HL-60/S4 treated with phorbol 12-myristate 13-acetate at 8.2 ng/mL for 4 days and 3 days (cell line): ENCODE measurements around the gene UNC45B.
"Not testable (repeated sequence)": the region's sequence is repeated elsewhere in the genome, so short reads cannot be mapped to it uniquely, and the experiment has no call there.

ENCODE experiments used
- in situ Hi-C: fragments of 300-500 bp; cut with MboI; formaldehyde crosslinking; loops from 2 replicates; pipeline ENCODE4 v1.15.0; 2022; ENCODE audit warnings: low sequenced_read_pairs

UNC45B gene

DNA sequence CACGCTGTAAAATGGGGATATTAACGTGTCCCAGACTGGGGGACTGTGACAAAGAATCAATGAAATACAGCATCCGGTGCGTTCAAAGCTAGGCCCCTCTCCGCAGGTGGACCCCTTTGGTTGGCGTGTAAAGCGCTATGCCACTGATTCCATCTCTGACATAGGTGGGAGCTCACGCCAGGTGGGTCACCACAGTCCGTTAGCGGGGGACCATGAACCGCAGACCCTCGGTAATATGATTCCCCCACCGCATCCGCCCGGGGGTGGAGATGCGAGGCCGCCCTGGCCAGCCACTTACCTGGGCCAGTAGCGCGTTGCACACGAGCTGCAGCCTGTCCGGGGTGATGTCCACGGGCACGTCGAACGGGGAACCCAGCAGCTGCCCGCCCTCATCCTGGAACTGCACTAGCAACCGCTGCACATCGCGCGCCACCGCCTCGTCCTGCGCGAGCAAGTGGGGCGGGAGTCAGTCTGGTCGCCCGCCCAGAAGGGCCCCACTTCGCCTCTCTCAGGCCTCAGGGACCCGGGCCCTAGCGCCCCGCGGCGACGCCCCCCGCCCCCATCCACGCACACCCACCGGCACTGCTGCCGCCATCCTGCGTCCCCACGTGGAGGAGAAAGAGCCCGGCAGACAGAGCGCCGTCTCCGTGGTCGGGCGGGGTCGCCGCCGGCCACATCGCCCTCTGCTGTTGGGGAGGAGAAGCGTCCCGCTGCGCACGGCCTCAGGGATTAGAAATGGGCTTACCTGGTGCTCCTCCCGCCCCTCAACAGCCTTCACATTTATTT lies 5.7 kb upstream of the UNC45B start, which contains the start of gene NLE1:
Gene NLE1, minus strand, starts transcription at position 623 of the 786 bp plus-strand sequence. Its CDS starts 28 bp downstream, at position 595.
- in situ Hi-C loops, result no loop called here

DNA sequence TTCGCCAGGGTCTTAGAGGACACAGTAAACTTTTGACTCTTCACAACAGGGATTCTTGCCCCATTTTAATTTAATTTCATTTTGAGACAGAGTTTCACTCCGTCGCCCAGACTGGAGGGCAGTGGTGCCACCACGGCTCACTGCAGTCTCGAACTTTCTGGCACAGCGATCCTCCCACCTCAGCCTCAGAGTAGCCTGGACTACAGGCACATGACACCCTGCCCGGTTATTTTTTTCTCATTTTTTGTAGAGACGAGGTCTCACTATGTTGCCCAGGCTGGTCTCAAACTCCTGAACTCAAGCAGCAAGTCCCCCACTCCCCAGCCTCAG lies 5.2 kb upstream of the UNC45B start:
- in situ Hi-C loops, result no loop called here

DNA sequence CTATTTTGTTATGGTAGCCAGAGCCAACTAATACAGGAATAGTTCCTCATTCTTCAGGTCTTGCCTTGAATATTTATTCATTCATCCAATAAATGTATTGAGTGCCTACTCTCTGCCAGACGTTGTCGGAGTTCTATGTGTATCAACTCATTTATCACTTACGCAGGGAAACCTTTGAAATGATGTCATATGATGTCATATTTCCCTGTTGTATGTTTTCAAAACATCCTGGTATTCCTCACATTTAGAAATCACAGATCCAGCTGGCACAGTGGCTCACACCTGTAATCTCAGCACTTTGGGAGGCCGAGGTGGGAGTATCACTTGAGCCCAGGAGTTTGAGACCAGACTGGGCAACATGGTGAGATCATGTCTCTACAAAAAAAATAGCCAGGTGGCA lies 2.8 kb upstream of the UNC45B start:
- in situ Hi-C loops, result no loop called here

DNA sequence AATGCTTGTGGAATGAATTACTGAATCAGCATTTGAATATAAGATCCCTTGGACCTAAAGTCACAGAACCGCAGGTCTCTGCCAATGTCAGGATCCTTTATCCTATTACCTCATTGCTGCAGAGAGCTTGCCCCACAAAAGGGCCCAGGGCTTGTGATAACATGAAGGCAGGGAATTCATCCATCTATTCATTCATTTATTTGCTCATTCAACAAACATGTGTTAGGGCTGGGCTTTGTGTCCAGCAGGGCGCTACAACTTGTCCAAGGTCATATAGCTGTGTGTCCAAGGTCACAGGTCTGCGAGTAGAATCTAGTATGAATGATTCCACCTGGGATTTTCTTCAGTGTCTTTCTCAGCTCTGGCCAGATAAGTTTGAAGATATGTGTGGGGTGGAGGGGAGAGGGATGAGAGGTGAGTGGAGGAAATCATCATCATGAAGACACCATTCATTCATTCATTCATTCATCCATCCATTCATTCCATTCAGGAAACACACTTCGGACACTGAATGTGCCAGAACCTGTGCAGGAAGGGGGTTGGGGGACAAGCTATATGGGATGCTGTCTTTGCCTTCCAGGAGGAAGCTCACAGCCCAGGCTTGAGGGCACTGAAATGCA lies 1.3 kb upstream of the UNC45B start:
- in situ Hi-C loops, result no loop called here

DNA sequence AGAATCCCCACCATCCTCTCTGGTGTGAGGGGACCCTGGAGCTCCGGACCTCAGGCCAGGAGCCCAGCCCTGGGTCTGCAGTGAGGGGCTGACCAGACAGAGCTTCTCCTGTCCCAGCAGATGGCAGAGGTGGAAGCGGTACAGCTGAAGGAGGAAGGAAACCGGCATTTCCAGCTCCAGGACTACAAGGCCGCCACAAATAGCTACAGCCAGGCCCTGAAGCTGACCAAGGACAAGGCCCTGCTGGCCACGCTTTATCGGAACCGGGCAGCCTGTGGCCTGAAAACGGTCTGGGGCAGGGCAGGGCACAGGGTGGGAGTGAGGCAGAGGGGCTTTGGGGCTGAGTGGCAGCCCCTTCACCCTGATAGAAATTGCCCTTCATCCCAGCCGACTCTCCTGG lies 527 bp downstream of the UNC45B start:
- in situ Hi-C loops, result no loop called here

DNA sequence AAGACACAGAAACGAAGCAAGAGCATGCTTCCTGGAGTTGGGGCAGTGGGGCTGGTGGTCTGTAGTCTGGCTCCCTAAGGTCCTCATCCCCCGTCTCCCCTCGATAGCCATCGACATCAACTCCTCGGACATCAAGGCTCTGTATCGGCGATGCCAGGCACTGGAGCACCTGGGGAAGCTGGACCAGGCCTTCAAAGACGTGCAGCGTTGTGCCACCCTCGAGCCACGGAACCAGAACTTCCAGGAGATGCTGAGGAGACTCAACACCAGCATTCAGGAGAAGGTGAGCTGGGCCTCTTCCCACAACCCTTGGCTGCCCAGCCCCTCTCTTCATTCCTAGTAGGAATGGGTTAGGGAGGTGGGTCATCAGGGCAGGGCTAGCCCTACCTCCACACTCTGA lies 2.3 kb downstream of the UNC45B start:
- in situ Hi-C loops, result no loop called here

DNA sequence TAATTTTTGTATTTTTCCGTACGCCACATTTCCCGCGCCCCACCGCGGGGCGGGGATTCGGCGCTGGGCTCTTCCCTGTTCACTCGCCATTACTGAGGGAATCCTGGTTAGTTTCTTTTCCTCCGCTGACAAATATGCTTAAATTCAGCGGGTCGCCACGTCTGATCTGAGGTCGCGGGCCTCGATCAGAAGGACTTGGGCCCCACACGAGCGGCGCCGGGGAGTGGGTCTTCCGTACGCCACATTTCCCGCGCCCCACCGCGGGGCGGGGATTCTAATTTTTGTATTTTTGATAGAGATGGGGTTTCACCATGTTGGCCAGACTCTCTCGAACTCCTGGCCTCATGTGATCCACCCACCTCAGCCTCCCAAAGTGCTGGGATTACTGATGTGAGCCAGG lies 3.5 kb downstream of the UNC45B start:
- in situ Hi-C loops, result not testable (repeated sequence)

DNA sequence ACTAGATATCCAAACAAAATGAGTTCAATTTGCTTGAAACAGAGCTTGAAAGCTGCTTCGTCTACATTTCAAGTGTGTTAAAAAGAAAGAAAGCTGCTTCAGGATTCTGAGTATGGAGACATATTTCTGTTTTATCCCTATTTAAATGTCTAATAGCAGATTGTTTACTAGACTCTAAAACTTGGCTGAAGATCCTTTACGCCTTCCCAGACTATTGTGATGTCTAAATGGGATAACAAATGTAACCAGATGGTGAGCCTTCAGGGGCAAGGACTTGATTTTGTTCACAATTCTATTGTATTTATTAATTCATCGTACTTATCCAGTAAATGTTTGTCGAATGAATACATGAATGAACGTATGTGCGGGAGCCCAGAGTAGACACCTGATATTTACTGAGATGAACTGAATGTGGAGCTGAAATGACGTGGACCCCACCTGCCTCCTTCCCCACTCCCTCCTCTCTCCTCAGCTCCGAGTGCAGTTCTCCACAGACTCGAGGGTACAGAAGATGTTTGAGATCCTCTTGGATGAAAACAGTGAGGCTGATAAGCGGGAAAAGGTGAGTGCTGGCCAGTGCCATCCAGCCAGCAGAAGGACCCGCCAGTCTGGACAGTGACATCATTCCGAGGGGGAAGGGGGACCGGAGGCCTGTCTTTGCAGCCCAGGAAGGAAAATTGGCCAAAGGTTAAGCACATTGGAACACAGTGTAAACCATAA lies 5.0 kb downstream of the UNC45B start:
- in situ Hi-C loops, result no loop called here

DNA sequence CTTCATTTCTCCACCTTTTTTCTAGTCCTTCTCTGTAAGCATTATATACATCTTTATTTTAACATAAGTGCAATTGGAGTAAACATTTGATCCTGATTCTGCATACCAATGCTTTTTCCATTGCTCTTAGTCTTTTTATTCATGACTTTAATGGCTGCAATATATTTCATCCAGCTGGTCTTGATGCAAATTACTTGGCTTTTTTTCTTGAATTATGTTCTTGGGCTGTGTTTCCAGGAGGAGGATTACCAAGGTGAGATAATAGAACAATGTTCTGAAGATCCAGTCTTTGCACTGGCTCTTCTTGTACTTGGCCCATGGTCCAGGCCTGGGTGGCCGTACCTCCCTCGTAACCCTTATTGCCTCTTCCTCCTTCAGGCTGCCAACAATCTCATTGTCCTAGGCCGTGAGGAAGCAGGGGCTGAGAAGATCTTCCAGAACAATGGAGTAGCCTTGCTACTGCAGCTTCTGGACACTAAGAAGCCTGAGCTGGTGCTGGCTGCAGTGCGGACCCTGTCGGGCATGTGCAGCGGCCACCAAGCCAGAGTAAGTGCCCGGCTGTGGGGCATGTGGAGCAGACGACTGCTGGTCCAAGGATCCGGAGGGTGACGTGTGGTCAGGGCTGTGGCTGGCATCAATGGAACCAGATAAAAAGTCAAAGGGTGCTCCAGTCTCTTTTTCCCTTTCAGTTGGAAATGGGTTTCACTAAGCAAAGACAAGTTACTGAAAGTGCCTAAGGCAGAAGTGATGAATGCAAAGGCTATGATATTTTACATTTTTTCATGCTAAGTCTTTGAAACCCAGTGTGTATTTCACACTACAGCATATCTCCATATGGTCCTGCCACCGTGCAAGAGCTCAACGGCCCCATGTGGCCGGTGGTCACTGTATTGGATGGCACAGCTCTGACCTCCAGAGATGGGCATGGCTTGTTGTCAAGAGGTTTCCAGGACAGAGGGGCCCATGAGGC lies 6.9 kb downstream of the UNC45B start:
- in situ Hi-C loops, result no loop called here

DNA sequence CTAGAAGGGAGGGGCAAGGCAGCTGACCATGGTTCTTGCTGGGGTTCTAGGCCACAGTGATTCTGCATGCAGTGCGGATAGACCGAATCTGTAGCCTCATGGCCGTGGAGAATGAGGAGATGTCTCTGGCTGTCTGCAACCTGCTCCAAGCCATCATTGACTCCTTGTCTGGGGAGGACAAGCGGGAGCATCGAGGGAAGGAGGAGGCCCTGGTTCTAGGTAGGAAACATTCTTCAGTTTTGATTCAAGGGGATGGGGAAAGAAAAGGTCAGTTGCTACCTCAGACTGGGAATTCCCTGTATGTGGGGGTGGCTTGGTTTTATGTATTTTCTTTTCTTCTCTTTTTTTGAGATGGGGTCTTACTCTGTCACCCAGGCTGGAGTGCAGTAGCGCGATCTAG lies 7.6 kb downstream of the UNC45B start:
- in situ Hi-C loops, result no loop called here

DNA sequence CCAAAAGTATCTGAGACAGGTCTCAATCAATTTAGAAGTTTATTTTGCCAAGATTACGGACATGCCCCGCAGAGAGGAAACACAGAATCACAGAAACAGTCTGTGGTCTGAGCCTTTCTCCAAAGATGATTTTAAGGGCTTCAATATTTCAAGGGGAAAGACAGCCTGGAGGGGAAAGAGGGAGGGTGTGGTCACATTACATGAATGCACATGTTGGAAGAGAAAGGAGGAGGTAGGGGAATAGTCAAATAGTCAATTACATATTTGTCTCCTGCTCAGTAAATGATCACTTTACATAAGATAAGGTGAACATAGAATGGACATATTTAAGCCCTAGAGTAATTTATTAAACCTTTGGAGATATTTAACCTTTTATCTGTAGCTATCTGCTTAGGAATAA lies 12.3 kb downstream of the UNC45B start:
- in situ Hi-C loops, result loop anchor here (10.0 kb wide), 1 partner anchor 375 kb away; the partner anchor contains the start of gene SLFN12L

DNA sequence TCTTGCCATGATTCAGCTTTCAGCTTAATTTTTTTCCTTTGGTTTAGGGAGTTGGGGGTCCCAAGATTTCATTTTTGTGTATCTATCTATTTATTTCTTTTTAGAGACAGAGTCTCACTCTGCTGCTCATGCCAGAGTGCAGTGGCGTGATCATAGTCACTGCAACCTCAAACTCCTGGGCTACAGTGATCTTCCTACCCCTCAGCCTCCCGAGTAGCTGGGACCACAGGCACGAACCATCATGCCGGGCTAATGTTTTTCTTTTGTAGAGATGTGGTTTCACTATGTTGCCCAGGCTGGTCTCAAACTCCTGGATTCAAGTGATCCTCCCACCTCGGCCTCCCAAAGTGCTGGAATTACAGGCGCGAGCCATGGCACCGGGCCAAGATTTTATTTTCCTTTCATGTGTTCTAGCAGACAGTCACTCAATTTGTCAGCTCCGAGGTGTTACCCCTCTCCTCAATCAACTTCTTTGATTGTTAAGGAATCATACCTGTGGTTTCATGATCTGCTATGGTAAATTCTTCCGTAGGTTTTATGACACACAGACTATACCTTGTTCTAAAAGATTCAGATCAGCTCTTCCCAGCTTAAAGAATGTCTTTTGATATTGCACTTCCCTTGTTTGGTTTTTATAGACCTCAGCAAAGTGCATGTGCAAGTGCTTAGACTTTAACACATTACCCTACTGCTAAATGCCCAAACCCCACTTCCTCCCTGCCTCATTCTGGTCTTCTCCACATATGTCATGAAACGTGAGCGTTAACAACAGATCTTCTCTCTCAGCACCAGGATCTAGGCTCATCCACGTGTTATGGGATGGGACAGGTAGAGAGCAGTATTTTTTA lies 13.0 kb downstream of the UNC45B start:
- in situ Hi-C loops, result loop anchor here (10.0 kb wide), 1 partner anchor 374 kb away; the partner anchor contains the start of gene SLFN12L

DNA sequence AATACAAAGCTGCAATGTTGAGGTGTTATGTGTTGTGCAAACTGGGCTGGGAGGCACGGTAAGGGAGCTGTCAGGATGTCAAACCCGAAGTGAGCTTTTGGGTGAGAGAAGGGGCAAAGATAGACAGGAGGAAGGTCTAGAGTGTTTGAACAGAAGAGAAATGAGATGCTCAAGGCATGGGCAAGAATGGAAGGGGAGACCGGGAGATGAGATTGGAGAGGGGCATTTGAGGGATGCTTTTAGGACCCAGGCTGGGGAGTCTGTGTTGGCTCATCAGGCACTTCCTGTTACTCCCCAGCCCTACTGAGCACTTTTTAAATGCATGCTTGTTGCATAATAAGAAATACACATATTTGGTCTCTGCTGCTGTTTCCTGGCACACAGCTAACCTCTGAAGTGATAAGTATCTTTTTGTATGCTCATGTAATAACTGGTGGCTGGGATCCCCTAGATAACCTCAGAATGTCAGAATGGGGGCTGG lies 13.7 kb downstream of the UNC45B start:
- in situ Hi-C loops, result loop anchor here (10.0 kb wide), 1 partner anchor 373 kb away; the partner anchor contains the start of gene SLFN12L

DNA sequence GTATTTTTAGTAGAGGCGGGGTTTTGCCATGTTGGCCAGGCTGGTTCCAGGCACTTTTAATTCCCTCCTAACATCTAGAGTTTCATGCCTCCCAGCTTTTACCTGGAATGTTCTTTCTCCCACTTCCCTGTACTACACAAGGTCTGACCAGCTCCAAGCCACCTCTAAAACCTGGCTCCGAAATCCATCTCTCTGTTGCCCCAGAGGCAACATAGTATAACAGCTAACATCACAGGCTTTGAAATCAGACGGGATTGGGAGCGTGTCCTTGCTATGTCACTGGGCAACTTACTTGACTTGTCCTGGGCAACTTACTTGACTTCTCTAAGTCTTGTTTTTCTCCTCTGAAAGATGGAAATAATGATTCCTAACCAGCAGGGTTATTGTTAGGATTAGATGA lies 15.1 kb downstream of the UNC45B start:
- in situ Hi-C loops, result loop anchor here (10.0 kb wide), 1 partner anchor 372 kb away; the partner anchor contains the start of gene SLFN12L

DNA sequence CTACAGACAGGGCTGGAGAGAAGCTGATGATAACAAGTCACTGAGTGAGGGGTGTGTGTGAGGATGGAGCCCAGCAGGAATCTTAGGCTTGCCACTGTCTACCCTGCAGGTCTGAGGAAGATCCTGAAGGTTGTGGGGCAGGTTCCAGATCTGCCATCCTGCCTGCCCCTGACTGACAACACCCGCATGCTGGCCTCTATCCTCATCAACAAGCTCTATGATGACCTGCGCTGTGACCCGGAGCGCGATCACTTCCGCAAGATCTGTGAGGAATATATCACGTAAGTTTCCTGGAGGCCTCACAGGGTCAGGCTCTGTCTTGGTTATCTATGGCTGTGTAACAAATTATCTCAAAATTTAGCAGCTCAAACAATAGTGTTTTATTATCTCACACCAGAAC lies 16.3 kb downstream of the UNC45B start:
- in situ Hi-C loops, result loop anchor here (10.0 kb wide), 1 partner anchor 371 kb away; the partner anchor contains the start of gene SLFN12L

DNA sequence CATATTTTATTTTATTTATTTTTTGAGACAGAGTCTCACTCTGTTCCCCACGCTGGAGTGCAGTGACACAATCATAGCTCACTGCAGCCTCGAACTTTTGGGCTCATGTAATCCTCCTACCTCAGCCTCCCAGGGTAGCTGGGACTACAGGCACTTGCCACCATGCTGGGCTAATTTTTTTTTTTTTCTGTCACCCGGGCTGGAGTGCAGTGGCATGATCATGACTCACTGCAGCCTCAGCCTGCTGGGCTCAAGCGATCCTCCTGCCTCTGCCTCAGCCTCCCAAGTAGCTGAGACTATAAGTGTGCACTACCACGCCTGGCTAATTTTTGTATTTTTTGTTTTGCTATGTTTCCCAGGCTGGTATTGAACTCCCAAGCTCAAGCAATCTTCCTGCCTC lies 17.1 kb downstream of the UNC45B start:
- in situ Hi-C loops, result loop anchor here (10.0 kb wide), 1 partner anchor 370 kb away; the partner anchor contains the start of gene SLFN12L

DNA sequence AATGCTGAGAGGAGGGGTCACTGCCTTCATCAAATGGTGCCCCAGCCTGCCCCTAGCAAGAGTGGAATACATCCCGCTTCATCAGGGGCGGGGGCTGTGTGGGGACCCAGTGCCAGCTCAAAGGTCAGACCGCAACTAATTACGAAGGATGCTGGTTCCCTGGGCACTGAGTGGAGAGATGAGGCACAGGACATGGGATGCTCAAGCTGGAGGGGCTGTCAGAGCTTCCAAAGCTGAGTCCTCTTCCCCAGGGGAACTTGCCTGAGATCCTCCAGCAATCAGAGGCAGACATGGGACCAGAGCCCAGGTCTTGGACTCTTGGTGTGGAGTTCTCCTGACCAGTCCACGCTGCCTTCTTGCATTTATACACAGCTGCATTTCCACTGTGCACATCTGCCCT lies 18.9 kb downstream of the UNC45B start:
- in situ Hi-C loops, result loop anchor here (10.0 kb wide), 1 partner anchor 368 kb away; the partner anchor contains the start of gene SLFN12L

DNA sequence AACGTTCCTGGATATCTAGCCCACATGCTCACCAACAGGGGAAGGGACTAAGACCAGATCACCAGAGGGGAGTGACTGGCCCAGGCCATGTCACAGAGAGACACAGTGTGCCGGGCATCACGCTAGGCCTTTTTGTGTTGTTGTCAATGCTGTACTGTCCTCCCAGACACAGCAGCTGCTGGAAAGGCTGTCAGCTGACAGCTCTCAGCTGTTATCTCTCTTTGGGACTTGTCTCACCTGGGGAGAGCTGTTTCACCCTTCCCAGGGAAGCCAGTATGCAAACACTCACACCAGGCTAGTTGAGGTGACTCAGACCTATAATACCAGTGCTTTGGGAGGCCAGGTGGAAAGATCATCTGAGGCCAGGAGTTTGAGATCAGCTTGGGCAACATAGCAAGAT lies 19.4 kb downstream of the UNC45B start:
- in situ Hi-C loops, result loop anchor here (10.0 kb wide), 1 partner anchor 368 kb away; the partner anchor contains the start of gene SLFN12L

DNA sequence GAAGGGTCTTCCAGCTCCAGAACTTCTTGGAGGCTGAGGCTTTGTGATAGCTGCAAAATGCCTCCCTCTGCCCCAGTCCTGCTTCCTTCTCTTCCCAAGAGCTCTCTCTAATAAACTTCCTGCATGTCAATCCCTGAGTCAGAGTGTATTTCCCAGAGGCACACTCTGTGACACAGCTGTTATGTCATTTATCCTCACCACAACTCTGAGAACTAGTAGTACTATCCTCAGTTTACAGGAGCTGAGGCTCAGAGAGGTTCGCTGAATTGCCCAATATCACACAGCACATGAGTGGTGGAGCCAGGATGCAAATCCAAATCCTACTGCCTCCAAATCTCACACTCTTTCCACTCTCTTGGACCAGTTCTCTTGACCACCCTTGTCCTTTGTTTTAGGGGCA lies 20.0 kb downstream of the UNC45B start:
- in situ Hi-C loops, result loop anchor here (10.0 kb wide), 1 partner anchor 367 kb away; the partner anchor contains the start of gene SLFN12L
